OCI-LY7 (cell line): ENCODE measurements around the gene IMPDH1. TPM values are rescaled to one million over a fixed set of nuclear protein-coding genes. Genes with fewer than 3 reads are reported as not detected.

Experiments used
- BruUV-seq: library from RNA; stranded (reverse); fragments of 400-500 nt; replicated peaks from 2 replicates; lab custom pipeline; 2021; lab: Mats Ljungman, UMichigan
- CTCF ChIA-PET: fragments of 300-600 bp; sonication (Branson Sonifier 250); formaldehyde crosslinking; loops from one replicate; lab custom pipeline; 2022; ENCODE audit warnings: antibody characterized with exemption; ENCODE audit not compliant: unreplicated experiment; lab: Charles Lee
- POLR2A ChIA-PET: fragments of 300-600 bp; sonication (Branson Sonifier 250); formaldehyde crosslinking; loops from one replicate; lab custom pipeline; 2022; ENCODE audit warnings: antibody characterized with exemption; lab: Charles Lee
- DNase-seq: peaks from one replicate; pipeline ENCODE4 v3.0.0-alpha.2; 2015; ENCODE audit warnings: low spot score
- H2AFZ ChIP-seq: fragments of 200-600 bp; sonication (generic), shearing (Covaris generic); 2 replicates; pipeline ENCODE4 v1.6.1; 2014; ENCODE audit warnings: mild to moderate bottlenecking, antibody characterized with exemption, low read length, moderate library complexity
- H3K27ac ChIP-seq: fragments of 200-600 bp; sonication (generic); 2 replicates; pipeline ENCODE4 v1.5.1; 2014; ENCODE audit warnings: mixed run types, low read depth, mild to moderate bottlenecking, moderate library complexity, low read length, inconsistent platforms; ENCODE audit not compliant: poor library complexity, severe bottlenecking
- H3K36me3 ChIP-seq: fragments of 200-600 bp; sonication (generic); 2 replicates; pipeline ENCODE4 v1.6.1; 2014; ENCODE audit warnings: mild to moderate bottlenecking, antibody characterized with exemption, low read length, moderate library complexity, mixed read lengths; ENCODE audit not compliant: insufficient read depth
- H3K4me1 ChIP-seq: fragments of 200-600 bp; sonication (generic); 2 replicates; pipeline ENCODE4 v1.5.1; 2014; ENCODE audit warnings: mild to moderate bottlenecking, low read length; ENCODE audit not compliant: insufficient read depth, poor library complexity, severe bottlenecking
- H3K4me2 ChIP-seq: fragments of 200-600 bp; sonication (generic); 2 replicates; pipeline ENCODE4 v1.6.1; 2014; ENCODE audit warnings: mild to moderate bottlenecking, low read length
- H3K4me3 ChIP-seq: fragments of 200-600 bp; sonication (generic); 2 replicates; pipeline ENCODE4 v1.5.1; 2014; ENCODE audit warnings: mild to moderate bottlenecking, low read depth, low read length; ENCODE audit not compliant: poor library complexity, severe bottlenecking
- H3K79me2 ChIP-seq: fragments of 200-600 bp; sonication (generic); 2 replicates; pipeline ENCODE4 v1.6.1; 2016; ENCODE audit warnings: low read depth, mild to moderate bottlenecking, low read length, moderate library complexity, mixed read lengths; ENCODE audit not compliant: insufficient read depth
- H3K9me2 ChIP-seq: fragments of 200-600 bp; sonication (generic); 2 replicates; pipeline ENCODE4 v1.6.1; 2016; ENCODE audit warnings: mild to moderate bottlenecking, low read length, mixed read lengths; ENCODE audit not compliant: insufficient read depth
- H3K9me3 ChIP-seq: fragments of 200-600 bp; sonication (generic); 2 replicates; pipeline ENCODE4 v1.6.1; 2014; ENCODE audit warnings: mild to moderate bottlenecking, mixed run types, low read length, mixed read lengths
- H4K20me1 ChIP-seq: fragments of 200-600 bp; sonication (generic); 2 replicates; pipeline ENCODE4 v1.6.1; 2014; ENCODE audit warnings: mild to moderate bottlenecking, antibody characterized with exemption, low read length, moderate library complexity, mixed read lengths; ENCODE audit not compliant: insufficient read depth
- EZH2phosphoT487 ChIP-seq: fragments of 200-600 bp; sonication (generic); IDR thresholded peaks from 2 replicates; pipeline ENCODE4 v1.6.1; 2018; ENCODE audit warnings: low read depth, borderline replicate concordance, mild to moderate bottlenecking, mixed run types, antibody characterized with exemption, low read length, moderate library complexity, mixed read lengths
- intact Hi-C: fragments of 100-400 bp; cut with micrococcal nuclease; formaldehyde crosslinking; loops from one replicate; pipeline ENCODE4 v1.10.0; 2022; ENCODE audit not compliant: unreplicated experiment
- total RNA-seq, 2 experiments: library from RNA; depleted of rRNA in 1 of 2; stranded (reverse); fragments of >200 nt in 1 of 2; shearing (Covaris generic) in 1 of 2; gene quantifications; 2 replicates each; pipeline ENCODE4 v1.2.3, GENCODE V29; 2014 to 2022
- TF ChIP-seq, protein P1 (sequence below): fragments of 200-600 bp; sonication (generic); conservative IDR thresholded peaks from 2 replicates; pipeline ENCODE4 v1.5.1; 2014; ENCODE audit warnings: mild to moderate bottlenecking, antibody characterized with exemption, low read length, moderate library complexity, mixed read lengths

Gene IMPDH1
- total RNA-seq, 2 experiments from 2014 or later = 26.6 to 50.5 TPM

DNA sequence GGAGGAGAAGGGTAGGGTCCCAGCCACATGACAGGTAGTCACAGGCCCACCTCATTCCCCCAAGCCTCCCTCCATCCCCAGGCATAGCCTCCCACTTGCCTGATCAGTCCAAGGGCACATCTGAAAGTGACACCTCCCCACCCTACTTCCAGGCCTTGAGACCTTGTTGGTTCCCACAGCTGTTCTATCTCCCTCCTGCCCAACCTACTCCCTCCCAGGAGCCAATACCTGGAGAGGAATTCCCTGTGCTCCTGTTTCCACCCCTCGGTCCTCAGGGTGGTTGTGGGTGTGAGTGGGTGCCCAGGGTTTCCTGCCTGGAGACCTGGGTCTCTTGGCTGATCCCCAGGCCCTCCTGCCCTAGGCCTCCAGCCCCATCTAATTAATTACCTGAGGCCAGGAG lies 11.6 kb upstream of the IMPDH1 start:
- Histone ChIP-seq H3K9me2 (no peaks in the 10 kb centered on the region), H3K79me2 (no peaks in the 10 kb centered on the region), H3K36me3 (no peaks in the 10 kb centered on the region), H3K4me2 (no peak overlapping the region), H3K4me3 (no peak overlapping the region), H3K9me3 (no peaks in the 10 kb centered on the region), H3K27ac (no peak overlapping the region), H3K4me1 (no peaks in the 10 kb centered on the region), H4K20me1 (no peaks in the 10 kb centered on the region), H2AFZ (no peak overlapping the region)
- intact Hi-C loops = no loop called here
- TF ChIP-seq, protein P1, sequence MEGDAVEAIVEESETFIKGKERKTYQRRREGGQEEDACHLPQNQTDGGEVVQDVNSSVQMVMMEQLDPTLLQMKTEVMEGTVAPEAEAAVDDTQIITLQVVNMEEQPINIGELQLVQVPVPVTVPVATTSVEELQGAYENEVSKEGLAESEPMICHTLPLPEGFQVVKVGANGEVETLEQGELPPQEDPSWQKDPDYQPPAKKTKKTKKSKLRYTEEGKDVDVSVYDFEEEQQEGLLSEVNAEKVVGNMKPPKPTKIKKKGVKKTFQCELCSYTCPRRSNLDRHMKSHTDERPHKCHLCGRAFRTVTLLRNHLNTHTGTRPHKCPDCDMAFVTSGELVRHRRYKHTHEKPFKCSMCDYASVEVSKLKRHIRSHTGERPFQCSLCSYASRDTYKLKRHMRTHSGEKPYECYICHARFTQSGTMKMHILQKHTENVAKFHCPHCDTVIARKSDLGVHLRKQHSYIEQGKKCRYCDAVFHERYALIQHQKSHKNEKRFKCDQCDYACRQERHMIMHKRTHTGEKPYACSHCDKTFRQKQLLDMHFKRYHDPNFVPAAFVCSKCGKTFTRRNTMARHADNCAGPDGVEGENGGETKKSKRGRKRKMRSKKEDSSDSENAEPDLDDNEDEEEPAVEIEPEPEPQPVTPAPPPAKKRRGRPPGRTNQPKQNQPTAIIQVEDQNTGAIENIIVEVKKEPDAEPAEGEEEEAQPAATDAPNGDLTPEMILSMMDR = no peak
- TF ChIP-seq EZH2phosphoT487 = no peak
- ChIA-PET POLR2A (no interaction called here), CTCF (no interaction called here)
- DNase-seq = no peak
- BruUV-seq = no TSS peak

DNA sequence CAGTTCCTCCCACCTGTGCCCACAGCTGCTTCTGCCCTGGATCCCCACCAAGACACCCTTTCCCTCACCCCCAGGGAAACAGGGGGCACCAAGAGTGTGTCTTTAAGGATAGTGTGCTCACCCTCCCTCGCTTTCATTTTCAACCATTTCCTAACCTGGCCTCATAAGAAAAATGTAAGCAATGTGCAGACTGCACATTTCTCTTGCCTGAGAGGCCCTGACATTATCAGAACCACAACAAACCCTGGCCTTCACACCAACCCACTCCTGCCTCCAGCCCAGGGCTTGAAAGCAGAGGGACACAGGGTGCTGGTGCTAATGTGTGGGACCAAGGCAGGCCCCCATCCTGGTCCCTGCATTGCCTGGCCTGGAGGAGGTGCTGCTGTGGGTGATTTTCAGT lies 11.0 kb upstream of the IMPDH1 start:
- Histone ChIP-seq H3K9me2 (no peaks in the 10 kb centered on the region), H4K20me1 (no peaks in the 10 kb centered on the region), H3K36me3 (no peaks in the 10 kb centered on the region), H3K79me2 (no peaks in the 10 kb centered on the region), H3K4me3 (no peak overlapping the region), H3K9me3 (no peaks in the 10 kb centered on the region), H2AFZ (no peak overlapping the region), H3K27ac (no peak overlapping the region), H3K4me1 (no peaks in the 10 kb centered on the region), H3K4me2 (no peak overlapping the region)
- ChIA-PET POLR2A (no interaction called here), CTCF (no interaction called here)
- BruUV-seq = no TSS peak
- TF ChIP-seq EZH2phosphoT487 = no peak
- TF ChIP-seq, protein P1 = no peak
- no peak for DNase-seq
- intact Hi-C loops = no loop called here

DNA sequence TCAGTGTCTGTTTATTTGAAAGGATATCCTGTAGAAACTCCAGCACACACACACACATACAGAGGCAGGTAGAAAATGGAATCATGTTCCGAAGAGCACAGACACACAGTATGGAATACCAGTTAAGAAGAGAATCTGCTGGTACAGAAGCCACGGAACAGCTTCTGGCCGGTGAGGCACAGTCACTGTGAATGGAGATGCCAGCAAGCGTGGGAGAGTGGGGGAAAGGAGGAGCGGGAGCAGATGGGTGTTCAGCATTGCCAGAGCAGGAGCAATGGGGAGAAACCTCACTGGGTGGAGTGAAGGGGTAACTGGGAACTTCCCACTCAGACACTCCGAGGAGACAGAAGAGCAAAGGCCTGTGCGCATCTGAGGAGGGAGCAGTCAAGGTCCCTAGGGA lies 9.5 kb upstream of the IMPDH1 start:
- Histone ChIP-seq H3K79me2 (no peaks in the 10 kb centered on the region), H4K20me1 (no peaks in the 10 kb centered on the region), H3K4me3 (no peak overlapping the region), H3K27ac (no peak overlapping the region), H3K36me3 (no peaks in the 10 kb centered on the region), H3K4me2 (no peak overlapping the region), H3K4me1 (no peaks in the 10 kb centered on the region), H2AFZ (no peak overlapping the region), H3K9me3 (no peaks in the 10 kb centered on the region), H3K9me2 (no peaks in the 10 kb centered on the region)
- TF ChIP-seq, protein P1 = no peak
- TF ChIP-seq EZH2phosphoT487 = no peak
- intact Hi-C loops = no loop called here
- ChIA-PET POLR2A (interaction anchor here (1.2 kb wide), 1 partner anchor 8 kb away, joined by 4 read pairs; no protein-coding TSS in a partner anchor), CTCF (interaction anchor here (1.2 kb wide), 1 partner anchor 8 kb away, joined by 3 read pairs; no protein-coding TSS in a partner anchor)
- BruUV-seq = no TSS peak
- no peak for DNase-seq
